ENCODE measurements around the gene KCNIP1.

- TF ChIP-seq ARNT (IDR thresholded peaks at IDR 0.05) (no peak), POLR2A (IDR thresholded peaks at IDR 0.05; ENCODE audit: insufficient read depth in 1 of 2, low read depth in 2 of 2, low read length in 2 of 2) (no peak), SMARCC2 (IDR thresholded peaks at IDR 0.05) (no peak), RBM22 (optimal IDR thresholded peaks at IDR 0.05; ENCODE audit: low read length) (no peak), CREB1 (IDR thresholded peaks at IDR 0.05) (no peak), CREB1 (CRISPR knock-in tag; IDR thresholded peaks at IDR 0.05) (no peak), NFE2L1 (CRISPR knock-in tag; IDR thresholded peaks at IDR 0.05; ENCODE audit: borderline replicate concordance) (no peak), ZNF580 (CRISPR knock-in tag; IDR thresholded peaks at IDR 0.05; ENCODE audit: borderline replicate concordance, low read depth) (no peak)
- TF ChIP-seq, protein P1, sequence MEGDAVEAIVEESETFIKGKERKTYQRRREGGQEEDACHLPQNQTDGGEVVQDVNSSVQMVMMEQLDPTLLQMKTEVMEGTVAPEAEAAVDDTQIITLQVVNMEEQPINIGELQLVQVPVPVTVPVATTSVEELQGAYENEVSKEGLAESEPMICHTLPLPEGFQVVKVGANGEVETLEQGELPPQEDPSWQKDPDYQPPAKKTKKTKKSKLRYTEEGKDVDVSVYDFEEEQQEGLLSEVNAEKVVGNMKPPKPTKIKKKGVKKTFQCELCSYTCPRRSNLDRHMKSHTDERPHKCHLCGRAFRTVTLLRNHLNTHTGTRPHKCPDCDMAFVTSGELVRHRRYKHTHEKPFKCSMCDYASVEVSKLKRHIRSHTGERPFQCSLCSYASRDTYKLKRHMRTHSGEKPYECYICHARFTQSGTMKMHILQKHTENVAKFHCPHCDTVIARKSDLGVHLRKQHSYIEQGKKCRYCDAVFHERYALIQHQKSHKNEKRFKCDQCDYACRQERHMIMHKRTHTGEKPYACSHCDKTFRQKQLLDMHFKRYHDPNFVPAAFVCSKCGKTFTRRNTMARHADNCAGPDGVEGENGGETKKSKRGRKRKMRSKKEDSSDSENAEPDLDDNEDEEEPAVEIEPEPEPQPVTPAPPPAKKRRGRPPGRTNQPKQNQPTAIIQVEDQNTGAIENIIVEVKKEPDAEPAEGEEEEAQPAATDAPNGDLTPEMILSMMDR (CRISPR knock-in tag; IDR thresholded peaks at IDR 0.05), result no peak
- TF ChIP-seq, protein P2, sequence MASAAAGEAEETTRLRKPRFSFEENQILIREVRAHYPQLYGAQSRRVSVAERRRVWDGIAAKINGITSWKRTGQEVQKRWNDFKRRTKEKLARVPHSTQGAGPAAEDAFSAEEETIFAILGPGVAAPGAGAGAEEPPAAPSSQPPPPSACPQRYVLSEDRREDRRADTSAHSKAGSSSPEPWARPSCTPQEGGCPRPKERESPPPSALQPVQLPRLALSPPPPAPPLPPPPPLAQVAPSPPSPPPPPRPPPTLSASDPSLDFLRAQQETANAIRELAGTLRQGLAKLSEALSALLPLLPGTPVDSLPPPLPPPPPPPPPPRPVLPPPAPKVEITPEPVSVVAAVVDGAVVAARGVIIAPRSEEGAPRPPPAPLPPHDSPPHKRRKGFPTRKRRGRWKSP (CRISPR knock-in tag; IDR thresholded peaks at IDR 0.05), result no peak
These were observed 25.5 kb upstream of the KCNIP1 start for GRCh38 chr5:170478306-170478705.

Measured in HepG2 (cell line).